Neural cell (in vitro differentiated cells): Measurements from ENCODE around the gene FOXD3. TPM values are rescaled to one million over a fixed set of nuclear protein-coding genes. Genes with fewer than 3 reads are reported as not detected.

ENCODE experiments used
- H2AFZ ChIP-seq: fragments of 200-600, 300-800 bp; sonication (generic), shearing (Covaris generic); 2 replicates; pipeline ENCODE4 v1.6.0; 2014; ENCODE audit warnings: low read depth, mild to moderate bottlenecking, antibody characterized with exemption, low read length, moderate library complexity
- H3F3A ChIP-seq: fragments of 200-600 bp; shearing (Covaris generic); 2 replicates; pipeline ENCODE4 v1.6.1; 2016; ENCODE audit warnings: mild to moderate bottlenecking, moderate library complexity, mixed read lengths, antibody characterized with exemption, low read length; ENCODE audit not compliant: insufficient read depth, poor library complexity, severe bottlenecking
- H3K27ac ChIP-seq: fragments of 200-600, 300-800 bp; sonication (generic), shearing (Covaris generic); 2 replicates; pipeline ENCODE4 v1.5.1; 2014; ENCODE audit warnings: mild to moderate bottlenecking, low read length, moderate library complexity
- H3K27me3 ChIP-seq: fragments of 300-800, 200-600 bp; sonication (generic), shearing (Covaris generic); 2 replicates; pipeline ENCODE4 v1.6.0; 2014; ENCODE audit warnings: mild to moderate bottlenecking, low read depth, low read length, moderate library complexity; ENCODE audit not compliant: insufficient read depth
- H3K36me3 ChIP-seq: fragments of 300-800, 200-600 bp; sonication (generic), shearing (Covaris generic); 2 replicates; pipeline ENCODE4 v1.5.1; 2014; ENCODE audit warnings: mild to moderate bottlenecking, antibody characterized with exemption, low read length, moderate library complexity; ENCODE audit not compliant: insufficient read depth
- H3K4me2 ChIP-seq: fragments of 300-800, 200-600 bp; sonication (generic), shearing (Covaris generic); 2 replicates; pipeline ENCODE4 v1.6.0; 2014; ENCODE audit warnings: mild to moderate bottlenecking, low read length
- H3K4me3 ChIP-seq: fragments of 300-800, 200-600 bp; sonication (generic), shearing (Covaris generic); 2 replicates; pipeline ENCODE4 v1.5.1; 2014; ENCODE audit warnings: mild to moderate bottlenecking, low read length, moderate library complexity
- H3K79me2 ChIP-seq: fragments of 200-600 bp; shearing (Covaris generic); replicated peaks from 2 replicates; pipeline ENCODE4 v1.6.0; 2014; ENCODE audit warnings: mild to moderate bottlenecking, low read length, moderate library complexity; ENCODE audit not compliant: insufficient read depth
- H3K9ac ChIP-seq: fragments of 300-800, 200-600 bp; sonication (generic), shearing (Covaris generic); 2 replicates; pipeline ENCODE4 v1.6.1; 2016; ENCODE audit warnings: mild to moderate bottlenecking, low read length, mixed read lengths
- H3K9me2 ChIP-seq: fragments of 200-600 bp; shearing (Covaris generic); 2 replicates; pipeline ENCODE4 v1.6.1; 2016; ENCODE audit warnings: mild to moderate bottlenecking, low read length, mixed read lengths; ENCODE audit not compliant: insufficient read depth
- H3K9me3 ChIP-seq: fragments of 200-600, 300-800 bp; sonication (generic), shearing (Covaris generic); 2 replicates; pipeline ENCODE4 v1.6.1; 2016; ENCODE audit warnings: mild to moderate bottlenecking, mixed run types, low read length, moderate library complexity, mixed read lengths
- H4K20me1 ChIP-seq: fragments of 200-600 bp; shearing (Covaris generic); 2 replicates; pipeline ENCODE4 v1.6.1; 2016; ENCODE audit warnings: mild to moderate bottlenecking, mixed run types; ENCODE audit not compliant: insufficient read depth
- CTCF ChIP-seq: fragments of 450-650 bp; IDR thresholded peaks from 2 replicates; pipeline ENCODE4 v1.5.1; 2014; ENCODE audit warnings: antibody characterized with exemption, mild to moderate bottlenecking, moderate library complexity; ENCODE audit not compliant: poor library complexity, severe bottlenecking
- EP300 ChIP-seq: fragments of 450-650 bp; conservative IDR thresholded peaks from 2 replicates; pipeline ENCODE4 v1.6.1; 2014; ENCODE audit warnings: antibody characterized with exemption, mild to moderate bottlenecking, moderate library complexity; ENCODE audit not compliant: poor library complexity, severe bottlenecking
- EZH2 ChIP-seq: fragments of 200-600, 300-800 bp; shearing (Covaris generic), sonication (generic); IDR thresholded peaks from 2 replicates; pipeline ENCODE4 v1.6.1; 2014; ENCODE audit warnings: antibody characterized with exemption, low read length, borderline replicate concordance, mild to moderate bottlenecking; ENCODE audit not compliant: insufficient read depth, poor library complexity, severe bottlenecking
- MXI1 ChIP-seq: fragments of 450-650 bp; conservative IDR thresholded peaks from 2 replicates; pipeline ENCODE4 v1.6.1; 2014; ENCODE audit warnings: antibody characterized with exemption, mild to moderate bottlenecking; ENCODE audit not compliant: poor library complexity, severe bottlenecking
- POLR2AphosphoS5 ChIP-seq: IDR thresholded peaks from 2 replicates; pipeline ENCODE4 v1.6.1; 2012
- RAD21 ChIP-seq: fragments of 450-650 bp; conservative IDR thresholded peaks from 2 replicates; pipeline ENCODE4 v1.6.1; 2014; ENCODE audit warnings: antibody characterized with exemption, mild to moderate bottlenecking, moderate library complexity
- REST ChIP-seq: IDR thresholded peaks from 2 replicates; pipeline ENCODE4 v1.6.1; 2012; ENCODE audit warnings: borderline replicate concordance
- SMC3 ChIP-seq: fragments of 450-650 bp; conservative IDR thresholded peaks from 2 replicates; pipeline ENCODE4 v1.6.1; 2014; ENCODE audit warnings: antibody characterized with exemption, mild to moderate bottlenecking, moderate library complexity; ENCODE audit not compliant: poor library complexity
- TAF1 ChIP-seq: IDR thresholded peaks from 2 replicates; pipeline ENCODE4 v1.6.1; 2012; ENCODE audit warnings: low read depth
- polyA plus RNA-seq: library from polyadenylated mRNA; depleted of rRNA; stranded (reverse); fragments of >200 nt; gene quantifications from 2 replicates; pipeline ENCODE4 v1.2.3, GENCODE V29; 2014

Gene FOXD3
- polyA plus RNA-seq, 1 donor from 2014 or later: not detected

GRCh38 chr1:63305043-63305442 lies 17.3 kb upstream of the FOXD3 start:
- H3K79me2 ChIP-seq: no peaks in the 10 kb centered on the region
- H3K27ac ChIP-seq: no peak overlapping the region
- no peaks in the 10 kb centered on the region for H3K27me3 ChIP-seq
- H4K20me1 ChIP-seq: no peaks in the 10 kb centered on the region
- no peak overlapping the region for H2AFZ ChIP-seq
- H3K4me2 ChIP-seq: no peak overlapping the region
- H3K9me3 ChIP-seq: peaks cover 5% of the 10 kb centered on the region
- TF ChIP-seq MXI1: no peak
- no peaks in the 10 kb centered on the region for H3K9me2 ChIP-seq
- H3K4me3 ChIP-seq: no peak overlapping the region
- H3F3A ChIP-seq: no peaks in the 10 kb centered on the region
- H3K36me3 ChIP-seq: no peaks in the 10 kb centered on the region
- H3K9ac ChIP-seq: no peak overlapping the region

GRCh38 chr1:63307196-63307794 lies 15.1 kb upstream of the FOXD3 start:
- Histone ChIP-seq H2AFZ (no peak overlapping the region), H3K4me2 (no peak overlapping the region), H3K27me3 (no peaks in the 10 kb centered on the region), H3K36me3 (no peaks in the 10 kb centered on the region), H3K9ac (no peak overlapping the region), H3K9me3 (peaks cover 5% of the 10 kb centered on the region), H3F3A (no peaks in the 10 kb centered on the region), H3K27ac (no peak overlapping the region), H3K9me2 (no peaks in the 10 kb centered on the region), H4K20me1 (no peaks in the 10 kb centered on the region), H3K4me3 (no peak overlapping the region), H3K79me2 (no peaks in the 10 kb centered on the region)
- TF ChIP-seq CTCF: no peak
- TF ChIP-seq TAF1: no peak
- TF ChIP-seq POLR2AphosphoS5: no peak
- no peak for TF ChIP-seq EZH2
- TF ChIP-seq RAD21: no peak
- TF ChIP-seq SMC3: no peak
- TF ChIP-seq EP300: no peak
- TF ChIP-seq MXI1: no peak

- Histone ChIP-seq H3K36me3 (no peaks in the 10 kb centered on the region), H3K27me3 (peaks cover 83% of the 10 kb centered on the region)
These were observed 5.8 kb upstream of the FOXD3 start for GRCh38 chr1:63316598-63316983.

More at GRCh38 chr1:63316598-63316983, 5.8 kb upstream of the FOXD3 start:
- Histone ChIP-seq H2AFZ (no peak overlapping the region), H3K79me2 (no peaks in the 10 kb centered on the region), H3K4me3 (no peak overlapping the region), H3F3A (no peaks in the 10 kb centered on the region), H4K20me1 (no peaks in the 10 kb centered on the region), H3K9me3 (peaks cover 6% of the 10 kb centered on the region), H3K4me2 (no peak overlapping the region), H3K27ac (no peak overlapping the region), H3K9me2 (no peaks in the 10 kb centered on the region), H3K9ac (no peak overlapping the region)
- no peak for TF ChIP-seq EZH2
- no peak for TF ChIP-seq EP300
- TF ChIP-seq REST: no peak
- no peak for TF ChIP-seq POLR2AphosphoS5
